Mucosa of descending colon (tissue), 3 donors: ENCODE measurements around the gene KASH5. TPM values are rescaled to one million over a fixed set of nuclear protein-coding genes. Genes with fewer than 3 reads are reported as not detected.
"Not testable (repeated sequence)": the region's sequence is repeated elsewhere in the genome, so short reads cannot be mapped to it uniquely, and the experiment has no call there.

ENCODE experiments used
- ATAC-seq: fragments of 200-7000 bp; cut with Tn5 transposase; one replicate; pipeline ENCODE4 v1.9.1; 2020; ENCODE audit warnings: mild to moderate bottlenecking, moderate library complexity
- DNase-seq, 3 donors: peaks; one replicate each; pipeline ENCODE4 v3.0.0-alpha.2; 2020
- H3K36me3 ChIP-seq: fragments of 200-600 bp; one replicate; pipeline ENCODE4 v1.8.0; 2021; ENCODE audit warnings: low read depth, mild to moderate bottlenecking
- H3K4me1 ChIP-seq: fragments of 200-600 bp; one replicate; pipeline ENCODE4 v1.8.0; 2021; ENCODE audit warnings: low read depth, mild to moderate bottlenecking
- H3K4me3 ChIP-seq: fragments of 200-600 bp; one replicate; pipeline ENCODE4 v1.8.0; 2021; ENCODE audit warnings: mild to moderate bottlenecking
- H3K9me3 ChIP-seq: fragments of 200-600 bp; one replicate; pipeline ENCODE4 v1.8.0; 2021; ENCODE audit warnings: mild to moderate bottlenecking
- CTCF ChIP-seq: fragments of 200-600 bp; IDR thresholded peaks from one replicate; pipeline ENCODE4 v1.8.0; 2022; ENCODE audit warnings: antibody characterized with exemption, mild to moderate bottlenecking
- intact Hi-C, 2 donors: fragments of 100-400 bp; cut with DNase I in 1 of 2; cut with micrococcal nuclease in 1 of 2; formaldehyde crosslinking; loops; one replicate each; pipeline versions ENCODE4 v1.11.0 to v1.11.1; 2022; cut with DNase I, micrococcal nuclease
- total RNA-seq, 3 donors: library from RNA; stranded (reverse); fragmentation: NEBNext Ultra II Directional in 2 of 3; extraction: Animal tissue kit (Norgen Biotek cat#: 25700) in 2 of 3; gene quantifications; one replicate each; pipeline versions ENCODE4 v1.2.1 to v1.2.4, GENCODE V29; 2021 to 2023
- donor health status: DM: no; HTN: no; CAD: no; lungs with moderate emphysema.
- donor health status: DM: no; HTN: no; CAD: no.
- donor health status: DM: no; HTN: yes; CAD: no.

KASH5 gene
- total RNA-seq, 3 donors from 2014 or later = not detected

DNA sequence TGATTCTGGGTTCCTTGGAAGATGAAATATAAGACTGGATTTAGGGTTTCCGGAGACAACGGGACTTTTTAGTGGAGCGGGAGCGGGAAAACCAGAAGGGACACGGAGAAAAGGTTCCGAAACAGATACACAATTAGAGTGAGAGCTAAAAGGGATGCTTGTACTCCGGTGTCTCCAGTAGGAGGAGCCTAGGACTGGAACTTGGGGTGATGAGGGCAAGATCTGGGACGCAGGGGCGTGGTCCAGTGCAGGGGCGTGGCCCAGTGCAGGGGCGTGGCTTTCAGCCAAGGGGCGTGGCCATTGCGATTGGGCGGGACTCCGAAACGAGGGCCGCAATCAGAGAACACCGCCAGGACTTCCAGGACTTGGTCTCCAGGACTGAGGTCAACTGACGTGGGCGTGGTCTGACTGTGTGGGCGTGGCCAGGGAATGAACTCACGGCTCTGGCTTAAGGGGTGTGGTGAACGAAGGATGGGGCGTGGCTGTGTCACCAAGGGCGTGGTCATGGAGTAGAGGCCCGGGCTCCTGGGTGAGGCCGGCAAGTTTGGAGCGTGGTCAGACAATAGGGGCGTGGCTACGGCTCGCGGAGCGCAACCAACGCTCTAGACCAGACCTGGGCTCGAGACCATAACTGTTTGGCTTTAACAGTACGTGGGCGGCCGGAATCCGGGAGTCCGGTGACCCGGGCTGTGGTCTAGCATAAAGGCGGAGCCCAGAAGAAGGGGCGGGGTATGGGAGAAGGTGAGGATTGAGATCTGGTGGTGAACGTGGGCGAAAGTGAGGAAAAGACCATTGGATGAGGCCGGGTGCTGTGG lies 24.6 kb upstream of the KASH5 start, which contains the start of gene DKKL1:
Gene DKKL1, plus strand, starts transcription at position 610 of the 815 bp plus-strand sequence. Its CDS starts 122 bp downstream, at position 732.
- Histone ChIP-seq H3K4me1 (peaks cover 13% of the 10 kb centered on the region), H3K36me3 (no peaks in the 10 kb centered on the region), H3K9me3 (peaks cover under 1% of the 10 kb centered on the region), H3K4me3 (no peak within 1 kb of the TSS)
- intact Hi-C loops = no loop called here
- ATAC-seq (peak; percentile 94), DNase-seq (peak; percentile 99 to 100 (median 99))
- no peak for TF ChIP-seq CTCF

DNA sequence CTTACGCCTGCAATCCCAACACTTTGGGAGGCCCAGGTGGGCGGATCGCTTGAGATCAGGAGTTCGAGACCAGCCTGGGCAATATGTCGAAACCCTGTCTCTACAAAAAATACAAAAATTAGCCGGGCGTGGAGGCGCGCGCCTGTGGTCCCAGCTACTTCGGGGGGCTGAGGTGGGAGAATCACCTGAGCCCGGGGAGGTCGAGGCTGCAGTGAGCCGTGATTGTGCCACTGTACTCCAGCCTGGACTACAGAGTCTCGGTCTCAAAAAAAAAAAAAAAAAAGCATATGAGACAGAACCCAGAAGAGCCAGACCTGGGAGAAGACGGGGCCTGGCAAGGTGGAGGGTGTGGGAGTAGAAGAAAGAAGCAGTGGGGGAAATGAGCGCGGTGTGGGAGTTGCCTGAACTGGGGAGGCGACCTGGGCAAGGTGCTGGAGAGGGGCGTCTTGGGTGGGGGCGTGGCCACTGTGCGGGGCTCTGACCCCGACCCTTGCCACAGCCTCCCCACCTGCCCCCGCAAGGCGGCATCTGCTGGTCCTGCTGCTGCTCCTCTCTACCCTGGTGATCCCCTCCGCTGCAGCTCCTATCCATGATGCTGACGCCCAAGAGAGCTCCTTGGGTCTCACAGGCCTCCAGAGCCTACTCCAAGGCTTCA lies 23.8 kb upstream of the KASH5 start:
- Histone ChIP-seq H3K36me3 (no peaks in the 10 kb centered on the region), H3K4me3 (no peak overlapping the region), H3K4me1 (peaks cover 13% of the 10 kb centered on the region), H3K9me3 (peaks cover 8% of the 10 kb centered on the region)
- ATAC-seq (no peak), DNase-seq (peak in 1 of 3 donors; percentile 41)
- TF ChIP-seq CTCF = no peak
- intact Hi-C loops = no loop called here

DNA sequence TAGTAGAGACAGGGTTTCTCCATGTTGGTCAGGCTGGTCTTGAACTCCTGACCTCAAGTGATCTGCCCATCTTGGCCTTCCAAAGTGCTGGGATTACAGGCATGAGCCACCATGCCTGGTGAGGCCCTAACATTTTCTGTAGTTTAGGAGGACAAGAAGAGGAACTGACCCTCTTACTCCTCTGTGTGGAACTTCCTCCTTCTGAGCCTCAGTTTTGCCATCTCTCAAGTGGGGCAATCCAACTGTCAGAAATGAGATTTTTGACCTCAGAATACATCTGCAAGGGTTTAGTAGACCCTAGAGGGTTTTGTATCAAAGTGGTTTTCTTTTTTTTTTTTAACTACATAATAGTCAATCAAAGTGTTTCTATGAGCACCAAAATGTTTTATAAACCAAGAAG lies 21.9 kb upstream of the KASH5 start:
- Histone ChIP-seq H3K9me3 (peaks cover 15% of the 10 kb centered on the region), H3K4me1 (peaks cover 13% of the 10 kb centered on the region), H3K36me3 (no peaks in the 10 kb centered on the region), H3K4me3 (no peak overlapping the region)
- DNase-seq (no peak), ATAC-seq (no peak)
- intact Hi-C loops = no loop called here
- no peak for TF ChIP-seq CTCF

DNA sequence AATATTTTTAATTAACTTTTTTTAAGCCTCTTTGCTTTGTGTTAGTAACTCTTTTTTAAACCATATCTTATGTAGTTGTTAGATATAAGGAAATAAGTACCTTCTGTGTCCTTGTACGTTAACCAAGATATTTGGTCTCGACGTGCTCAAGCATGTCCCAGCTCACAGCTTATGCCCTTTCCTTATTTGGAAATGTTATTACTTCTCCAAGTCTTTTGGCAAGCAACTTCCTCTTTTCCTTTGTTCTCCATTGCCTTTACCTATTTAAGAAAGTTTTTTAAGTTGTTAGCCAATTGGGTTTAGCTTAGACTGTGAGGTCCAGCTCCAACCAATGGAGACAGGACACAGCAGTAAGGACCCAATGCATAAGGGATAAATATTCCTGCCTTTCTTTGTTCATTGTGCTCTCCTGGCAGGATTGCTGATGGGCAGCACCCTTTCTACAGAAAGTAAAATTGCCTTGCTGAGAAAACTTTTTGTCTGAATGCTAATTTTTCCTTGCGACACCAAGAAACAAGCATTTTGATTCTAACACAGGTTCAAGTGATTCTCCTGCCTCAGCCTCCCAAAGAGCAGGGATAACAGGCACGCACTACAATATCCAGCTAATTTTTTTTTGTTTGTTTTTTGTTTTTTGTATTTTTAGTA lies 19.2 kb upstream of the KASH5 start:
- no peak for ATAC-seq
- no peaks in the 10 kb centered on the region for H3K36me3 ChIP-seq
- no peak for DNase-seq
- TF ChIP-seq CTCF = no peak
- no peak overlapping the region for H3K4me3 ChIP-seq
- intact Hi-C loops = no loop called here
- peaks cover 15% of the 10 kb centered on the region for H3K9me3 ChIP-seq
- peaks cover 1% of the 10 kb centered on the region for H3K4me1 ChIP-seq

DNA sequence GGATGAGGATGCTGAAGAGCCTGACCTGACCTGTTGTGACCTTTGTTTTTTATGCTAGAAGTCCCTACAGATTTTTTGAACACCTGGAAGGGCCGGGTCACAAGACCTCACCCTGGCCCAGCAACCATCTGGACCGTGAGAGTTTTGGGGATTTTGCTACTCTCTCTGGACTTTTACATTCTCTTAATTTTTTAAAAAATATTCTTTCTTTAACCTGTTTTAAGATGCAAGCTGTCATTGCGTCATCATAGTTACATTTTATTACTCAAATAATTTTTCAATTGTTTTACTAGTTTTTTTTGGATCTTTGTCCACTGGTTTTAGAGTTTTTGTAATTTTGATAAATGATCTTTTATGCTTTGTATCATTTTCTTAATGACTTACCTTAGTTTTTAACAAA lies 16.9 kb upstream of the KASH5 start:
- Histone ChIP-seq H3K36me3 (no peaks in the 10 kb centered on the region), H3K4me1 (no peaks in the 10 kb centered on the region), H3K4me3 (no peak overlapping the region), H3K9me3 (peaks cover 15% of the 10 kb centered on the region)
- DNase-seq (no peak), ATAC-seq (no peak)
- intact Hi-C loops = no loop called here
- TF ChIP-seq CTCF = no peak

DNA sequence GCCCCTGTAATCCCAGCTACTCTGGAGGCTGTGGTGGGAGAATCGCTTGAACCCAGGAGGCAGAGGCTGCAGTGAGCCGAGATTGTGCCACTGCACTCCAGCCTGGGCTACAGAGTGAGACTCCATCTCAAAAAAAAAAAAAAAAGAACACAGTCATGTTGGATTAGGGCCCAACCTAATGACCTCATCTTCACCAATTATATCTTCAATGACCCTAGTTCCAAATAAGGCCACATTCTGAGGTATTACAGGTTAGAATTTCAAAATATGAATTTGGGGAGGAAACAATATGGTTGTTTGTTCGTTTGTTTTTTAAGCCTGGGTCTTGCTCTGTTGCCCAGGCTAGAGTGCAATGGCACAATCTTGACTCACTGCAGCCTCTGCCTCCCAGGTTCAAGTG lies 14.9 kb upstream of the KASH5 start:
- ATAC-seq, H3K4me1 ChIP-seq, H3K36me3 ChIP-seq, DNase-seq, intact Hi-C loops, H3K4me3 ChIP-seq: not testable (repeated sequence)
- peaks cover 15% of the 10 kb centered on the region for H3K9me3 ChIP-seq
